HEK293 (cell line): Measurements from ENCODE around the gene CMIP.

Experiments used
- CTCF ChIA-PET: fragments of 350-600 bp; formaldehyde crosslinking; extraction: SDS; loops from one replicate; lab custom pipeline; 2021; ENCODE audit warnings: antibody characterized with exemption; lab: Yijun Ruan, JAX
- POLR2A ChIA-PET: fragments of 300-600 bp; formaldehyde crosslinking; extraction: SDS; loops from one replicate; lab custom pipeline; 2020; ENCODE audit warnings: antibody characterized with exemption, inconsistent platforms; lab: Yijun Ruan, JAX
- H3K27ac ChIP-seq: fragments of 200-500 bp; sonication (Bioruptor generic); 2 replicates; pipeline ENCODE4 v1.5.1; 2014; ENCODE audit warnings: low read depth, low read length, control low read depth, inconsistent platforms; ENCODE audit errors: extremely low read depth
- H3K36me3 ChIP-seq, 2 experiments: fragments of 200-500 bp in 1 of 2; sonication (Bioruptor generic) in 1 of 2; 1 replicate in 1 of 2; 2 replicates in 1 of 2; pipeline ENCODE4 v1.5.1; 2014 to 2017; ENCODE audit warnings: inconsistent platforms in 2 of 2, low read length in 2 of 2; ENCODE audit not compliant: control insufficient read depth in 2 of 2, insufficient read depth in 1 of 2
- H3K4me1 ChIP-seq: fragments of 200-500 bp; sonication (Bioruptor generic); 2 replicates; pipeline ENCODE4 v1.5.1; 2014; ENCODE audit warnings: mild to moderate bottlenecking, low read length, inconsistent platforms; ENCODE audit not compliant: control insufficient read depth, insufficient read depth
- H3K4me3 ChIP-seq: 2 replicates; pipeline ENCODE4 v1.5.1; 2011; ENCODE audit warnings: low read depth, mild to moderate bottlenecking, control low read depth, low read length, moderate library complexity
- H3K9me3 ChIP-seq: fragments of 200-500 bp; sonication (Bioruptor generic); 2 replicates; pipeline ENCODE4 v1.5.1; 2014; ENCODE audit warnings: low read depth, low read length, inconsistent platforms; ENCODE audit not compliant: control insufficient read depth, insufficient read depth
- GFI1B ChIP-seq: fragments of 450-650 bp; formaldehyde crosslinking; IDR thresholded peaks from 2 replicates; pipeline ENCODE4 v1.5.1; 2016; ENCODE audit warnings: missing biosample characterization, missing genetic modification characterization
- IKZF3 ChIP-seq: fragments of 450-650 bp; IDR thresholded peaks from 2 replicates; pipeline ENCODE4 v1.5.0; 2018; ENCODE audit warnings: missing biosample characterization, mild to moderate bottlenecking, missing genetic modification characterization, moderate library complexity
- SP2 ChIP-seq: fragments of 450-650 bp; formaldehyde crosslinking; IDR thresholded peaks from 2 replicates; pipeline ENCODE4 v1.5.1; 2016; ENCODE audit warnings: missing biosample characterization, missing genetic modification characterization
- WT1 ChIP-seq: fragments of 450-650 bp; formaldehyde crosslinking; IDR thresholded peaks from 2 replicates; pipeline ENCODE4 v1.5.1; 2016; ENCODE audit warnings: missing biosample characterization, missing genetic modification characterization
- YY1 ChIP-seq: fragments of 450-650 bp; formaldehyde crosslinking; IDR thresholded peaks from 2 replicates; pipeline ENCODE4 v1.5.1; 2018; ENCODE audit warnings: missing biosample characterization, missing genetic modification characterization
- YY2 ChIP-seq: fragments of 450-650 bp; formaldehyde crosslinking; IDR thresholded peaks from 2 replicates; pipeline ENCODE4 v1.5.1; 2016; ENCODE audit warnings: missing biosample characterization, missing genetic modification characterization
- ZBTB48 ChIP-seq: fragments of 450-650 bp; formaldehyde crosslinking; IDR thresholded peaks from 2 replicates; pipeline ENCODE4 v1.5.1; 2016; ENCODE audit warnings: missing biosample characterization, missing genetic modification characterization
- ZFP37 ChIP-seq: fragments of 450-650 bp; formaldehyde crosslinking; IDR thresholded peaks from 2 replicates; pipeline ENCODE4 v1.5.1; 2016; ENCODE audit warnings: missing biosample characterization, missing genetic modification characterization
- ZNF112 ChIP-seq: fragments of 450-650 bp; formaldehyde crosslinking; IDR thresholded peaks from 2 replicates; pipeline ENCODE4 v1.5.0; 2017; ENCODE audit warnings: missing biosample characterization, missing genetic modification characterization
- ZNF114 ChIP-seq: fragments of 450-650 bp; formaldehyde crosslinking; IDR thresholded peaks from 2 replicates; pipeline ENCODE4 v1.5.0; 2017; ENCODE audit warnings: missing biosample characterization, missing genetic modification characterization
- ZNF132 ChIP-seq: fragments of 450-650 bp; formaldehyde crosslinking; IDR thresholded peaks from 2 replicates; pipeline ENCODE4 v1.5.1; 2017; ENCODE audit warnings: missing biosample characterization, missing genetic modification characterization, borderline replicate concordance
- ZNF148 ChIP-seq: fragments of 450-650 bp; formaldehyde crosslinking; IDR thresholded peaks from 2 replicates; pipeline ENCODE4 v1.5.0; 2017; ENCODE audit warnings: missing biosample characterization, missing genetic modification characterization, borderline replicate concordance
- ZNF157 ChIP-seq: fragments of 450-650 bp; formaldehyde crosslinking; IDR thresholded peaks from 2 replicates; pipeline ENCODE4 v1.5.1; 2016; ENCODE audit warnings: missing biosample characterization, missing genetic modification characterization
- ZNF2 ChIP-seq: fragments of 450-650 bp; formaldehyde crosslinking; IDR thresholded peaks from 2 replicates; pipeline ENCODE4 v1.5.1; 2016; ENCODE audit warnings: missing biosample characterization, missing genetic modification characterization
- ZNF223 ChIP-seq: fragments of 450-650 bp; formaldehyde crosslinking; IDR thresholded peaks from 2 replicates; pipeline ENCODE4 v1.5.1; 2016; ENCODE audit warnings: missing biosample characterization, missing genetic modification characterization
- ZNF280C ChIP-seq: fragments of 450-650 bp; formaldehyde crosslinking; IDR thresholded peaks from 2 replicates; pipeline ENCODE4 v1.5.1; 2016; ENCODE audit warnings: missing biosample characterization, missing genetic modification characterization
- ZNF311 ChIP-seq: fragments of 450-650 bp; formaldehyde crosslinking; IDR thresholded peaks from 2 replicates; pipeline ENCODE4 v1.5.1; 2017; ENCODE audit warnings: missing biosample characterization, missing genetic modification characterization, borderline replicate concordance
- ZNF354C ChIP-seq: fragments of 450-650 bp; formaldehyde crosslinking; IDR thresholded peaks from 2 replicates; pipeline ENCODE4 v1.5.1; 2016; ENCODE audit warnings: missing biosample characterization, missing genetic modification characterization, low read depth, borderline replicate concordance
- ZNF366 ChIP-seq: fragments of 450-650 bp; formaldehyde crosslinking; conservative IDR thresholded peaks from 2 replicates; pipeline ENCODE4 v1.5.1; 2016; ENCODE audit warnings: missing biosample characterization, missing genetic modification characterization
- ZNF398 ChIP-seq: fragments of 450-650 bp; formaldehyde crosslinking; IDR thresholded peaks from 2 replicates; pipeline ENCODE4 v1.5.1; 2017; ENCODE audit warnings: missing biosample characterization, missing genetic modification characterization
- ZNF433 ChIP-seq: fragments of 450-650 bp; formaldehyde crosslinking; IDR thresholded peaks from 2 replicates; pipeline ENCODE4 v1.5.1; 2016; ENCODE audit warnings: missing biosample characterization, missing genetic modification characterization, low read depth
- ZNF510 ChIP-seq: fragments of 450-650 bp; formaldehyde crosslinking; IDR thresholded peaks from 2 replicates; pipeline ENCODE4 v1.5.1; 2018; ENCODE audit warnings: mild to moderate bottlenecking, missing genetic modification characterization, missing biosample characterization; ENCODE audit not compliant: insufficient replicate concordance
- ZNF549 ChIP-seq: fragments of 450-650 bp; IDR thresholded peaks from 2 replicates; pipeline ENCODE4 v1.5.1; 2018; ENCODE audit warnings: missing biosample characterization, missing genetic modification characterization, mild to moderate bottlenecking, inconsistent platforms, moderate library complexity
- ZNF555 ChIP-seq: fragments of 450-650 bp; formaldehyde crosslinking; conservative IDR thresholded peaks from 2 replicates; pipeline ENCODE4 v1.5.1; 2017; ENCODE audit warnings: missing biosample characterization, mild to moderate bottlenecking, missing genetic modification characterization, inconsistent platforms
- ZNF600 ChIP-seq: fragments of 450-650 bp; formaldehyde crosslinking; IDR thresholded peaks from 2 replicates; pipeline ENCODE4 v1.5.1; 2016; ENCODE audit warnings: missing biosample characterization, missing genetic modification characterization
- ZNF626 ChIP-seq: fragments of 450-650 bp; sonication (Bioruptor Pico); formaldehyde crosslinking; IDR thresholded peaks from 2 replicates; pipeline ENCODE4 v1.5.1; 2018; ENCODE audit warnings: missing biosample characterization, missing genetic modification characterization, inconsistent platforms
- ZNF629 ChIP-seq: fragments of 450-650 bp; formaldehyde crosslinking; IDR thresholded peaks from 2 replicates; pipeline ENCODE4 v1.5.1; 2017; ENCODE audit warnings: missing biosample characterization, missing genetic modification characterization
- ZNF664 ChIP-seq: fragments of 450-650 bp; formaldehyde crosslinking; IDR thresholded peaks from 2 replicates; pipeline ENCODE4 v1.5.1; 2016; ENCODE audit warnings: missing biosample characterization, missing genetic modification characterization
- ZNF677 ChIP-seq: fragments of 450-650 bp; IDR thresholded peaks from 2 replicates; pipeline ENCODE4 v1.5.0; 2018; ENCODE audit warnings: missing biosample characterization, mild to moderate bottlenecking, missing genetic modification characterization, moderate library complexity
- ZSCAN16 ChIP-seq: fragments of 450-650 bp; formaldehyde crosslinking; IDR thresholded peaks from 2 replicates; pipeline ENCODE4 v1.5.1; 2016; ENCODE audit warnings: missing biosample characterization, missing genetic modification characterization
- ZXDB ChIP-seq: fragments of 450-650 bp; formaldehyde crosslinking; IDR thresholded peaks from 2 replicates; pipeline ENCODE4 v1.5.1; 2016; ENCODE audit warnings: missing biosample characterization, missing genetic modification characterization
- TF ChIP-seq, protein P1 (sequence below): fragments of 450-650 bp; formaldehyde crosslinking; IDR thresholded peaks from 2 replicates; pipeline ENCODE4 v1.5.1; 2016; ENCODE audit warnings: missing biosample characterization, missing genetic modification characterization

The CMIP gene

GRCh38 chr16:81556715-81557284 lies 112.2 kb downstream of the CMIP start:
- no peaks in the 10 kb centered on the region for H3K4me1 ChIP-seq
- ChIA-PET POLR2A (no interaction called here), CTCF (no interaction called here)

DNA sequence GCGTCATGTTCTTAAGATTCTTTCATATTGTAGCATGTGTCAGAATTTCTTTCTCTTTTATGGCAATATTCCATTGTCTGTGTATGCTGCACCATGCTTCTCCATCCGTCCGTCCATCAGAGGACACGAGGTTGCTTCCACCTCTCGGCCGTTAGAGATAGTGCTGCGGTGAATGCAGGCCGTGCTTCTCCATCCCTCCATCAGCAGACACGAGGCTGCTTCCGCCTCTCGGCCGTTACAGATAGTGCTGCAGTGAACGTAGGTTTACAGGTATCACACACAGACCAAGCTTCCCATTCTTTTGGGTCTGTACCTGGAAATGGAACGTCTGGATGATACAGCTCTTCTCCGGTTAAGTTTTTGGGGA lies 113.5 kb downstream of the CMIP start:
- H3K36me3 ChIP-seq, result no peaks in the 10 kb centered on the region
- no peaks in the 10 kb centered on the region for H3K4me1 ChIP-seq
- no peak overlapping the region for H3K4me3 ChIP-seq
- ChIA-PET CTCF (interaction anchor here (0.6 kb wide), 1 partner anchor 10 kb away, joined by 3 read pairs; no protein-coding TSS in a partner anchor), POLR2A (no interaction called here)
- H3K9me3 ChIP-seq, result no peaks in the 10 kb centered on the region
- H3K27ac ChIP-seq, result no peak overlapping the region
- no peak for TF ChIP-seq ZNF510 (tag by site-specific recombination)
- no peak for TF ChIP-seq ZNF148 (tag by site-specific recombination)
- no peak for TF ChIP-seq ZNF354C (tag by site-specific recombination)
- TF ChIP-seq ZNF157 (tag by site-specific recombination), result no peak
- TF ChIP-seq ZNF366 (tag by site-specific recombination), result no peak
- no peak for TF ChIP-seq ZNF677
- no peak for TF ChIP-seq ZNF433
- TF ChIP-seq ZBTB48, result no peak
- no peak for TF ChIP-seq ZNF112 (tag by site-specific recombination)
- TF ChIP-seq WT1, result no peak
- TF ChIP-seq, protein P1, sequence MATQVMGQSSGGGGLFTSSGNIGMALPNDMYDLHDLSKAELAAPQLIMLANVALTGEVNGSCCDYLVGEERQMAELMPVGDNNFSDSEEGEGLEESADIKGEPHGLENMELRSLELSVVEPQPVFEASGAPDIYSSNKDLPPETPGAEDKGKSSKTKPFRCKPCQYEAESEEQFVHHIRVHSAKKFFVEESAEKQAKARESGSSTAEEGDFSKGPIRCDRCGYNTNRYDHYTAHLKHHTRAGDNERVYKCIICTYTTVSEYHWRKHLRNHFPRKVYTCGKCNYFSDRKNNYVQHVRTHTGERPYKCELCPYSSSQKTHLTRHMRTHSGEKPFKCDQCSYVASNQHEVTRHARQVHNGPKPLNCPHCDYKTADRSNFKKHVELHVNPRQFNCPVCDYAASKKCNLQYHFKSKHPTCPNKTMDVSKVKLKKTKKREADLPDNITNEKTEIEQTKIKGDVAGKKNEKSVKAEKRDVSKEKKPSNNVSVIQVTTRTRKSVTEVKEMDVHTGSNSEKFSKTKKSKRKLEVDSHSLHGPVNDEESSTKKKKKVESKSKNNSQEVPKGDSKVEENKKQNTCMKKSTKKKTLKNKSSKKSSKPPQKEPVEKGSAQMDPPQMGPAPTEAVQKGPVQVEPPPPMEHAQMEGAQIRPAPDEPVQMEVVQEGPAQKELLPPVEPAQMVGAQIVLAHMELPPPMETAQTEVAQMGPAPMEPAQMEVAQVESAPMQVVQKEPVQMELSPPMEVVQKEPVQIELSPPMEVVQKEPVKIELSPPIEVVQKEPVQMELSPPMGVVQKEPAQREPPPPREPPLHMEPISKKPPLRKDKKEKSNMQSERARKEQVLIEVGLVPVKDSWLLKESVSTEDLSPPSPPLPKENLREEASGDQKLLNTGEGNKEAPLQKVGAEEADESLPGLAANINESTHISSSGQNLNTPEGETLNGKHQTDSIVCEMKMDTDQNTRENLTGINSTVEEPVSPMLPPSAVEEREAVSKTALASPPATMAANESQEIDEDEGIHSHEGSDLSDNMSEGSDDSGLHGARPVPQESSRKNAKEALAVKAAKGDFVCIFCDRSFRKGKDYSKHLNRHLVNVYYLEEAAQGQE (tag by site-specific recombination), result no peak
- no peak for TF ChIP-seq ZNF664
- no peak for TF ChIP-seq YY1 (tag by site-specific recombination)
- TF ChIP-seq ZFP37 (tag by site-specific recombination), result no peak

More at GRCh38 chr16:81556715-81557284, 112.2 kb downstream of the CMIP start:
- no peak overlapping the region for H3K27ac ChIP-seq
- no peak overlapping the region for H3K4me3 ChIP-seq
- H3K36me3 ChIP-seq, result no peaks in the 10 kb centered on the region
- H3K9me3 ChIP-seq, result no peaks in the 10 kb centered on the region
- no peak for TF ChIP-seq SP2 (tag by site-specific recombination)
- no peak for TF ChIP-seq ZNF311 (tag by site-specific recombination)
- TF ChIP-seq ZNF223, result no peak
- no peak for TF ChIP-seq ZNF132
- TF ChIP-seq ZNF549 (tag by site-specific recombination), result no peak
- TF ChIP-seq ZNF555, result no peak
- TF ChIP-seq IKZF3 (tag by site-specific recombination), result no peak
- TF ChIP-seq ZNF626, result no peak
- no peak for TF ChIP-seq ZSCAN16
- no peak for TF ChIP-seq ZNF114 (tag by site-specific recombination)
- no peak for TF ChIP-seq ZNF398 (tag by site-specific recombination)
- no peak for TF ChIP-seq ZNF2
- TF ChIP-seq YY2 (tag by site-specific recombination), result no peak
- TF ChIP-seq ZNF280C (tag by site-specific recombination), result no peak
- TF ChIP-seq GFI1B (tag by site-specific recombination), result no peak
- TF ChIP-seq ZNF600 (tag by site-specific recombination), result no peak
- TF ChIP-seq ZXDB (tag by site-specific recombination), result no peak
- TF ChIP-seq ZNF629, result no peak
